AG04449 (cell line): ENCODE results near the gene SET.

Experiments
- CTCF ChIA-PET: fragments of 350-600 bp; formaldehyde crosslinking; extraction: SDS; loops from one replicate; lab custom pipeline; 2021; ENCODE audit warnings: antibody characterized with exemption; lab: Yijun Ruan, JAX
- POLR2A ChIA-PET: fragments of 400-600, 350-600 bp; formaldehyde crosslinking; extraction: SDS; loops from one replicate; lab custom pipeline; 2020; ENCODE audit warnings: antibody characterized with exemption, inconsistent platforms; lab: Yijun Ruan, JAX
- DNase-seq: peaks from one replicate; pipeline ENCODE4 v3.0.0-alpha.2; 2010; ENCODE audit warnings: low read depth, low spot score
- H3K4me3 ChIP-seq: 2 replicates; pipeline ENCODE4 v1.5.1; 2011; ENCODE audit warnings: low read depth, mild to moderate bottlenecking, control low read depth, low read length
- CTCF ChIP-seq: IDR thresholded peaks from one replicate; pipeline ENCODE4 v1.5.1; 2011; ENCODE audit warnings: mild to moderate bottlenecking, moderate library complexity, low read length, control low read depth, inconsistent platforms; ENCODE audit not compliant: insufficient read depth; ENCODE audit errors: missing control alignments

Gene SET

GRCh38 chr9:128706671-128707381, 17.8 kb downstream of the SET start:
- CTCF ChIA-PET: interaction anchor here (0.5 to 2.0 kb wide), 4 partner anchors 10 to 1205 kb away, joined by 3 to 8 read pairs (median 3); no protein-coding TSS in a partner anchor
- TF ChIP-seq CTCF: no peak
- POLR2A ChIA-PET: interaction anchor here (1.0 kb wide), 1 partner anchor 45 kb away, joined by 3 read pairs; no protein-coding TSS in a partner anchor
- DNase-seq: no peak
- no peak overlapping the region for H3K4me3 ChIP-seq

GRCh38 chr9:128707446-128707845, 18.4 kb downstream of the SET start:
- H3K4me3 ChIP-seq: no peak overlapping the region
- no peak for TF ChIP-seq CTCF
- ChIA-PET POLR2A (interaction anchor here (1.0 kb wide), 1 partner anchor 46 kb away, joined by 3 read pairs; no protein-coding TSS in a partner anchor), CTCF (interaction anchor here (1.3 to 2.0 kb wide), 2 partner anchors 11 to 25 kb away, joined by 3 to 8 read pairs; no protein-coding TSS in a partner anchor)
- DNase-seq: no peak

GRCh38 chr9:128712451-128713410, 23.7 kb downstream of the SET start:
- TF ChIP-seq CTCF: no peak
- CTCF ChIA-PET: interaction anchor here (0.8 to 1.8 kb wide), 3 partner anchors 9 to 20 kb away, joined by 3 to 8 read pairs (median 6); partner anchors contain the start of gene PKN3
- POLR2A ChIA-PET: no interaction called here

GRCh38 chr9:128713411-128713780, 24.4 kb downstream of the SET start:
- CTCF ChIA-PET: interaction anchor here (1.7 to 2.7 kb wide), 3 partner anchors 11 to 19 kb away, joined by 6 to 12 read pairs (median 8); partner anchors contain the start of genes PKN3 and ZDHHC12
- DNase-seq: no peak
- POLR2A ChIA-PET: no interaction called here
- no peak for TF ChIP-seq CTCF
- no peak overlapping the region for H3K4me3 ChIP-seq

More at GRCh38 chr9:128712451-128713410, 23.7 kb downstream of the SET start:
- no peak overlapping the region for H3K4me3 ChIP-seq
- no peak for DNase-seq

GRCh38 chr9:128713941-128714573, 25.0 kb downstream of the SET start:
- POLR2A ChIA-PET: no interaction called here
- no peak for TF ChIP-seq CTCF
- CTCF ChIA-PET: interaction anchor here (0.9 to 2.7 kb wide), 5 partner anchors 10 to 19 kb away, joined by 3 to 12 read pairs (median 6); partner anchors contain the start of genes PKN3 and ZDHHC12
- no peak for DNase-seq
- no peak overlapping the region for H3K4me3 ChIP-seq
